ENCODE data around the gene FUOM. TPM values are rescaled to one million over a fixed set of nuclear protein-coding genes. Genes with fewer than 3 reads are reported as not detected.

Gene FUOM
- total and polyA plus RNA-seq, 3 donors from 2014 or later: 9.5 to 13.6 (median 12.8) TPM

DNA sequence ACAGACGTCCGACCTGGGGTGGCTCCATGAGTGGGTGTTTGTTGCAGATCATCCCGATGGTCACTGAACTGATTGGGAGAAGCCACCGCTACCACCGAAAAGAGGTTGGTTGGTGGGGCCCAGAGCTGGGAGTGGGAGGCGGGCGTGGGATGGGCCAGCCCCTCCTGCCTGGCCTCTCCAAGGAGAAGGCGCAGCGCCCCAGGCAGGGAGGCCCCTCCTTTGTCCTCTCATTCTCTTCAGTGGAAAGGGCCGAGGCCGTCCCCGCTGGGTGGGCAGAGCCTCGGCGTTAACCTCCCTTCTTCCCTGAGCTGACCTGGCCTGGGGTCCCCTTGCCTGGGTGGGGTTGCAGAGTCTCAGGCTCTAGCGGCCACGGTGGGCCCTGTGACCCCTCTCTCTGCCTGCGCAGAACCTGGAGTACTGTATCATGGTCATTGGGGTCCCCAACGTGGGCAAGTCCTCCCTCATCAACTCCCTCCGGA lies 41.3 kb upstream of the FUOM start:
- no peak overlapping the region for H3K4me3 ChIP-seq
- H3K4me1 ChIP-seq: peaks cover 35% of the 10 kb centered on the region
- peak overlapping the region; percentile 55 to 72 for H3K27ac ChIP-seq
- no peak for DNase-seq
- no peaks in the 10 kb centered on the region for H3K36me3 ChIP-seq (ENCODE audit: low read depth, missing control alignments)
- H3K9me3 ChIP-seq: no peaks in the 10 kb centered on the region
- 91 to 93% methylated on average over 12 to 19 of the region's 19 CpGs for WGBS, 2 donors
- TF ChIP-seq, protein P1, sequence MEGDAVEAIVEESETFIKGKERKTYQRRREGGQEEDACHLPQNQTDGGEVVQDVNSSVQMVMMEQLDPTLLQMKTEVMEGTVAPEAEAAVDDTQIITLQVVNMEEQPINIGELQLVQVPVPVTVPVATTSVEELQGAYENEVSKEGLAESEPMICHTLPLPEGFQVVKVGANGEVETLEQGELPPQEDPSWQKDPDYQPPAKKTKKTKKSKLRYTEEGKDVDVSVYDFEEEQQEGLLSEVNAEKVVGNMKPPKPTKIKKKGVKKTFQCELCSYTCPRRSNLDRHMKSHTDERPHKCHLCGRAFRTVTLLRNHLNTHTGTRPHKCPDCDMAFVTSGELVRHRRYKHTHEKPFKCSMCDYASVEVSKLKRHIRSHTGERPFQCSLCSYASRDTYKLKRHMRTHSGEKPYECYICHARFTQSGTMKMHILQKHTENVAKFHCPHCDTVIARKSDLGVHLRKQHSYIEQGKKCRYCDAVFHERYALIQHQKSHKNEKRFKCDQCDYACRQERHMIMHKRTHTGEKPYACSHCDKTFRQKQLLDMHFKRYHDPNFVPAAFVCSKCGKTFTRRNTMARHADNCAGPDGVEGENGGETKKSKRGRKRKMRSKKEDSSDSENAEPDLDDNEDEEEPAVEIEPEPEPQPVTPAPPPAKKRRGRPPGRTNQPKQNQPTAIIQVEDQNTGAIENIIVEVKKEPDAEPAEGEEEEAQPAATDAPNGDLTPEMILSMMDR (IDR thresholded peaks at IDR 0.05): no peak
- TF ChIP-seq POLR2A (IDR thresholded peaks at IDR 0.05): no peak
- intact Hi-C loops (cut with DNase I; ENCODE audit: low total_unique reads): no loop called here
- no peaks in the 10 kb centered on the region for H3K27me3 ChIP-seq

DNA sequence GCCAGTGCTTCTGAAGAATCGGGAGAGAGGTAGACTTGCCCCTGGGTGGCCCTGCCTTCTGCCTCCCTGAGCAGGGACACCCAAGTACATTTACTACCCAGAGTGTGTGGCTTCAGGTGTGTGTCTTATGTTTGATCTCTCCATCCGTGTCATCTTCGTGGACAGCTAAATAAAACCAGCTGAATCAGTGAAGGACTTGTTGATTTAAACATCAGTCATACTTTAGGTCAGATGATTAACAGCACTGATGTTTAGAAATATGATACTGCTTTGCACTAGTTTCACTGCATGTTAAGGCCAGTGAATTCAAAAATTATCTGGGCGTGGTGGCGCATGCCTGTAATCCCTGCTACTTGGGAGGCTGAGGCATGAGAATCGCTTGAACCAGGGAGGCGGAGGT lies 40.1 kb upstream of the FUOM start:
- Histone ChIP-seq H3K27ac (no peak overlapping the region), H3K4me3 (no peak overlapping the region), H3K36me3 (ENCODE audit: low read depth, missing control alignments) (no peaks in the 10 kb centered on the region), H3K9me3 (no peaks in the 10 kb centered on the region), H3K27me3 (no peaks in the 10 kb centered on the region), H3K4me1 (peaks cover 39% of the 10 kb centered on the region)
- intact Hi-C loops (cut with DNase I; ENCODE audit: low total_unique reads): no loop called here
- WGBS, 2 donors: 94 to 96% methylated on average over 7 of the region's 7 CpGs
- no peak for TF ChIP-seq POLR2A (IDR thresholded peaks at IDR 0.05)
- TF ChIP-seq, protein P1 (IDR thresholded peaks at IDR 0.05): no peak
- no peak for DNase-seq

DNA sequence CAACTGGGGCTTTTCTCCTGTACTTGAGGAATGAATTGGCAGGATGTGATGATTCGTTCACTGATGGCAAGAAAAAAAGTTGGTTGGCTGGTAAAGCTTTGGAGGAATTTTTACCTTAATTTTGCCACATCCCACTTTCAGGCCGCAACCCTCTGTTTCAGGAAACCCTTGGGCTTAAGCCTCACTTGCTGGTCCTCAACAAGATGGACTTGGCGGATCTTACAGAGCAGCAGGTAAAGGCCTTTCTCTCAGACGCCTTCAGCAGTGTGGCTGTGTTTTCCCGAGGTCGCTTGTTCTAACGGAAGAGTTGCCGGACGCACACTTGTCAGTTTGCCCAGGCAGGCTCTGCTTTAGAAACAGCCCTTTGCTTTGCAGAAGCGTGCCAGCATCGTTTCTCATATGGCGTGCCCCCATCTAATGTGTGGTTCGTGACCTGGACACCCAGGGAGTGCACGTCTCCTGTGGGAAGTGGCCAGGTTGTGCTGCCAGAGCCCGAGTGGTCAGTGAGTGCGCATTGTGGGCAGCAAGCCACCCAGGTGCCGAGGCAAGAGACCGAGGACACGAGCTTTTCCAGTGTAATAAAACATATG lies 38.3 kb upstream of the FUOM start:
- Histone ChIP-seq H3K4me1 (peaks cover 30% of the 10 kb centered on the region), H3K27me3 (no peaks in the 10 kb centered on the region), H3K36me3 (ENCODE audit: low read depth, missing control alignments) (no peaks in the 10 kb centered on the region), H3K4me3 (no peak overlapping the region), H3K9me3 (no peaks in the 10 kb centered on the region), H3K27ac (no peak overlapping the region)
- DNase-seq: peak; percentile 12
- intact Hi-C loops (cut with DNase I; ENCODE audit: low total_unique reads): no loop called here
- TF ChIP-seq, protein P1 (IDR thresholded peaks at IDR 0.05): no peak
- no peak for TF ChIP-seq POLR2A (IDR thresholded peaks at IDR 0.05)
- WGBS, 2 donors: 91 to 92% methylated on average over 19 of the region's 19 CpGs

DNA sequence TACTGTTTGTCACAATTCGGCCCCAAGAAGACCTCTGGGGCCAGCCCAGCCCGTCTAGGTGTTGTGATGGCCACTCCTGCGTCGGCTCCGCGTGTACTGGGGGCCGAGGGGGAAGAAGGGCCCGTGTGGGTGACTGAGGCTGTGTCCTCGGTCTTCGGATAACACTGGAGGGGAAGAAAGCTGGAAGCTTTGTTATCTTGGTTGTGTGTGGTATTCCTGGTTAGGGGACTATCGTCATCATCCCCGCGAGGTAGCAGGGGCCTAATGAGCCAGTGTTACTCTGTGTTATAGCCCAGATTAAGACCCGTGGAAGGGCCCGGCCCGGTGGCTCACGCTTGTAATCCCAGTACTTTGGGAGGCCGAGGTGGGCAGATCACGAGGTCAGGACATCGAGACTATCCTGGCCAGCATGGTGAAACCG lies 37.0 kb upstream of the FUOM start:
- WGBS, 2 donors: 10 to 17% methylated on average over 14 to 21 of the region's 21 CpGs
- no peaks in the 10 kb centered on the region for H3K9me3 ChIP-seq
- peak overlapping the region; percentile 69 to 85 for H3K27ac ChIP-seq
- H3K27me3 ChIP-seq: no peaks in the 10 kb centered on the region
- intact Hi-C loops (cut with DNase I; ENCODE audit: low total_unique reads): no loop called here
- TF ChIP-seq POLR2A (IDR thresholded peaks at IDR 0.05): no peak
- TF ChIP-seq, protein P1 (IDR thresholded peaks at IDR 0.05): no peak
- peaks cover 20% of the 10 kb centered on the region for H3K4me1 ChIP-seq
- DNase-seq: peak; percentile 14
- H3K4me3 ChIP-seq: peak overlapping the region; percentile 95 to 100
- H3K36me3 ChIP-seq (ENCODE audit: low read depth, missing control alignments): no peaks in the 10 kb centered on the region

Data from testis (tissue), 3 donors.